Measurements from ENCODE around the gene B4GALT6. TPM values are rescaled to one million over a fixed set of nuclear protein-coding genes. Genes with fewer than 3 reads are reported as not detected.

B4GALT6 gene
- polyA plus RNA-seq, 1 donor (not counting 4 experiments of a cell fraction or from before 2014, with no cell fraction given), result 7.1 TPM

DNA sequence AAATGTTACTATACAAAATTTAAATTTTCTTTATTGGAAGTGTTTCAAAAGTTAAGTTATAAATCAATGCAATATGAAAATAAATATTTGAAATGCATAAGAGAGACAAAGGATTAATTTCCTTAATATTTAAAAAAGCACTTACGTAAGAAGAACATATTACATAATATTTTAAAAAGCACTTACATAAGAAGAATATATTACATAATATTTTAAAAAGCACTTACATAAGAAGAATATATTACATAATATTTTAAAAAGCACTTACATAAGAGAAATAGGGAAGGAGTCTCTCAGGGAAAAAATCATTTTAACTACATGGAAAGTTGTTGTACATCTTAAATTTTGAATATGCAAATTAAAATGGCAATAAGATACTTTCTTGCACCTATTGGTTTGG, 17.4 kb upstream of the B4GALT6 start:
- H3K4me2 ChIP-seq (ENCODE audit: control insufficient read depth, extremely low read depth, insufficient read depth, low read depth, low read length), result no peak overlapping the region
- no peak overlapping the region for H2AFZ ChIP-seq (ENCODE audit: control insufficient read depth, low read length)
- no peaks in the 10 kb centered on the region for H3K9me3 ChIP-seq (ENCODE audit: control insufficient read depth, low read depth, low read length)
- no peaks in the 10 kb centered on the region for H3K4me1 ChIP-seq (ENCODE audit: control insufficient read depth, extremely low read depth, insufficient read depth, low read length)
- H3K27ac ChIP-seq (ENCODE audit: control insufficient read depth, insufficient read depth, low read length), result no peak overlapping the region
- no peaks in the 10 kb centered on the region for H3K27me3 ChIP-seq (ENCODE audit: control insufficient read depth, extremely low read depth, insufficient read depth, low read length)
- no peaks in the 10 kb centered on the region for H3K9me1 ChIP-seq (ENCODE audit: control insufficient read depth, extremely low read depth, insufficient read depth, low read length)
- H3K9ac ChIP-seq (ENCODE audit: control insufficient read depth, extremely low read depth, insufficient read depth, low read length), result no peak overlapping the region
- FAIRE-seq (no peak), DNase-seq (ENCODE audit: low read depth, low spot score) (no peak)
- H4K20me1 ChIP-seq (ENCODE audit: control insufficient read depth, extremely low read depth, insufficient read depth, low read length), result no peaks in the 10 kb centered on the region
- no peak for TF ChIP-seq EZH2 (IDR thresholded peaks at IDR 0.05; ENCODE audit: low read length)
- TF ChIP-seq, protein P1, sequence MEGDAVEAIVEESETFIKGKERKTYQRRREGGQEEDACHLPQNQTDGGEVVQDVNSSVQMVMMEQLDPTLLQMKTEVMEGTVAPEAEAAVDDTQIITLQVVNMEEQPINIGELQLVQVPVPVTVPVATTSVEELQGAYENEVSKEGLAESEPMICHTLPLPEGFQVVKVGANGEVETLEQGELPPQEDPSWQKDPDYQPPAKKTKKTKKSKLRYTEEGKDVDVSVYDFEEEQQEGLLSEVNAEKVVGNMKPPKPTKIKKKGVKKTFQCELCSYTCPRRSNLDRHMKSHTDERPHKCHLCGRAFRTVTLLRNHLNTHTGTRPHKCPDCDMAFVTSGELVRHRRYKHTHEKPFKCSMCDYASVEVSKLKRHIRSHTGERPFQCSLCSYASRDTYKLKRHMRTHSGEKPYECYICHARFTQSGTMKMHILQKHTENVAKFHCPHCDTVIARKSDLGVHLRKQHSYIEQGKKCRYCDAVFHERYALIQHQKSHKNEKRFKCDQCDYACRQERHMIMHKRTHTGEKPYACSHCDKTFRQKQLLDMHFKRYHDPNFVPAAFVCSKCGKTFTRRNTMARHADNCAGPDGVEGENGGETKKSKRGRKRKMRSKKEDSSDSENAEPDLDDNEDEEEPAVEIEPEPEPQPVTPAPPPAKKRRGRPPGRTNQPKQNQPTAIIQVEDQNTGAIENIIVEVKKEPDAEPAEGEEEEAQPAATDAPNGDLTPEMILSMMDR (optimal IDR thresholded peaks at IDR 0.05 in 1 of 3, IDR thresholded peaks at IDR 0.05 in 1 of 3, conservative IDR thresholded peaks at IDR 0.05 in 1 of 3; ENCODE audit: extremely low read depth in 1 of 3, insufficient read depth in 2 of 3, low read length in 3 of 3), result no peak
- H3K36me3 ChIP-seq (ENCODE audit: control insufficient read depth in 2 of 2, extremely low read depth in 1 of 2, insufficient read depth in 2 of 2, low read length in 2 of 2), result no peaks in the 10 kb centered on the region
- no peaks in the 10 kb centered on the region for H3K79me2 ChIP-seq (ENCODE audit: control insufficient read depth, insufficient read depth, low read length)
- H3K4me3 ChIP-seq (ENCODE audit: control insufficient read depth in 2 of 3, extremely low read depth in 1 of 3, insufficient read depth in 2 of 3, low read depth in 1 of 3, low read length in 3 of 3), result no peak overlapping the region
- dilution Hi-C loops (cut with MboI; ENCODE audit: extremely low pct_ligation_motif_present, low sequenced_read_pairs), result no loop called here

DNA sequence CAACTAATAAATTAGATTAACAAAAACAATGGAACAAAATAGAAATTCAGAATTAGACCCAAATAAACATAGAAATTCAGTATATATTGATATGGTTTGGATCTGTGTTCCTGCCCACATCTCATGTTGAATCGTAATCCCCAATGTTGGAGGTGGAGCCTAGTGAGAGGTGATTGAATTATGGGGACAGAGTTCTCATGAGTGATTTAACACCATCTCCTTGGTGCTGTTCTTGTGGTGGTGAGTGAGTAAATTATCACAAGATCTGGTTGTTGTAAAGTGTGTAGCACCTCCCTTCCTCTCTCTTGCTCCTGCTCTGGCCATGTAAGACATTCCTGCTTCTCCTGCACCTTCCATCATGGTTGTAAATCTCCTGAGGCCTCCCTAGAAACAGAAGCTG, 16.6 kb upstream of the B4GALT6 start:
- H3K36me3 ChIP-seq (ENCODE audit: control insufficient read depth in 2 of 2, extremely low read depth in 1 of 2, insufficient read depth in 2 of 2, low read length in 2 of 2), result no peaks in the 10 kb centered on the region

More for the DNA sequence above, 16.6 kb upstream of the B4GALT6 start:
- TF ChIP-seq EZH2 (IDR thresholded peaks at IDR 0.05; ENCODE audit: low read length), result no peak
- TF ChIP-seq, protein P1 (optimal IDR thresholded peaks at IDR 0.05 in 1 of 3, IDR thresholded peaks at IDR 0.05 in 1 of 3, conservative IDR thresholded peaks at IDR 0.05 in 1 of 3; ENCODE audit: extremely low read depth in 1 of 3, insufficient read depth in 2 of 3, low read length in 3 of 3), result no peak
- no peak for FAIRE-seq
- Histone ChIP-seq H3K27ac (ENCODE audit: control insufficient read depth, insufficient read depth, low read length) (no peak overlapping the region), H3K4me1 (ENCODE audit: control insufficient read depth, extremely low read depth, insufficient read depth, low read length) (no peaks in the 10 kb centered on the region), H3K4me2 (ENCODE audit: control insufficient read depth, extremely low read depth, insufficient read depth, low read depth, low read length) (no peak overlapping the region), H2AFZ (ENCODE audit: control insufficient read depth, low read length) (no peak overlapping the region), H3K9me1 (ENCODE audit: control insufficient read depth, extremely low read depth, insufficient read depth, low read length) (no peaks in the 10 kb centered on the region), H3K27me3 (ENCODE audit: control insufficient read depth, extremely low read depth, insufficient read depth, low read length) (no peaks in the 10 kb centered on the region), H3K9me3 (ENCODE audit: control insufficient read depth, low read depth, low read length) (no peaks in the 10 kb centered on the region), H3K9ac (ENCODE audit: control insufficient read depth, extremely low read depth, insufficient read depth, low read length) (no peak overlapping the region), H4K20me1 (ENCODE audit: control insufficient read depth, extremely low read depth, insufficient read depth, low read length) (no peaks in the 10 kb centered on the region), H3K79me2 (ENCODE audit: control insufficient read depth, insufficient read depth, low read length) (no peaks in the 10 kb centered on the region), H3K4me3 (ENCODE audit: control insufficient read depth in 2 of 3, extremely low read depth in 1 of 3, insufficient read depth in 2 of 3, low read depth in 1 of 3, low read length in 3 of 3) (no peak overlapping the region)
- DNase-seq (ENCODE audit: low read depth, low spot score), result no peak
- dilution Hi-C loops (cut with MboI; ENCODE audit: extremely low pct_ligation_motif_present, low sequenced_read_pairs), result no loop called here

Data from keratinocyte (primary cell).